HepG2 (cell line): ENCODE results near the gene TSPAN7. TPM values are rescaled to one million over a fixed set of nuclear protein-coding genes. Genes with fewer than 3 reads are reported as not detected.

Experiments
- ATAC-seq: fragments of 200-7000 bp; cut with Tn5 transposase; 3 replicates; pipeline ENCODE4 v1.9.1; 2020; ENCODE audit warnings: mild to moderate bottlenecking, moderate library complexity
- BruUV-seq: library from RNA; stranded (reverse); fragments of 400-500 nt; replicated peaks from 2 replicates; lab custom pipeline; 2021; lab: Mats Ljungman, UMichigan
- CTCF ChIA-PET: fragments of 300-600 bp; formaldehyde crosslinking; extraction: SDS; loops from one replicate; lab custom pipeline; 2021; ENCODE audit warnings: low total read pairs, inconsistent platforms, low intra/inter-chr PET ratio; lab: Yijun Ruan, JAX
- POLR2A ChIA-PET: fragments of 350-600 bp; sonication (Branson Sonifier 250); formaldehyde crosslinking; loops from one replicate; lab custom pipeline; 2020; ENCODE audit warnings: antibody characterized with exemption, inconsistent platforms; lab: Yijun Ruan, JAX
- DNase-seq: peaks from one replicate; pipeline ENCODE4 v3.0.0-alpha.2; 2015; ENCODE audit warnings: low spot score
- FAIRE-seq: peaks from 3 replicates; lab custom pipeline; 2011; peaks lifted over from hg19 to GRCh38; lab: Jason Lieb, UNC
- H2AFZ ChIP-seq: one replicate; pipeline ENCODE4 v1.6.1; 2011; ENCODE audit warnings: low read length, inconsistent platforms
- H3K27ac ChIP-seq: fragments of 300-600 bp; 3 replicates; pipeline ENCODE4 v1.8.0; 2011; ENCODE audit warnings: mixed run types, mild to moderate bottlenecking, mixed read lengths, low read length, inconsistent platforms; ENCODE audit not compliant: insufficient read depth; ENCODE audit errors: extremely low read length
- H3K27me3 ChIP-seq, 2 experiments: fragments of 200-600 bp in 1 of 2; 2 replicates in 1 of 2; 3 replicates in 1 of 2; pipeline versions ENCODE4 v1.6.0 to v1.8.0; 2011; ENCODE audit warnings: low read length in 2 of 2, mild to moderate bottlenecking in 2 of 2, moderate library complexity in 2 of 2, inconsistent platforms in 1 of 2; ENCODE audit not compliant: insufficient read depth in 2 of 2, control insufficient read depth in 1 of 2
- H3K36me3 ChIP-seq, 2 experiments: fragments of 200-600 bp in 1 of 2; replicated peaks in 1 of 2; 2 replicates in 1 of 2; 3 replicates in 1 of 2; pipeline versions ENCODE4 v1.5.1 to v1.8.0; 2011; ENCODE audit warnings: low read length in 2 of 2, inconsistent platforms in 1 of 2; ENCODE audit not compliant: insufficient read depth in 2 of 2, control insufficient read depth in 1 of 2
- H3K4me1 ChIP-seq: 2 replicates; pipeline ENCODE4 v1.5.1; 2012; ENCODE audit warnings: low read length, inconsistent platforms; ENCODE audit not compliant: insufficient read depth
- H3K4me2 ChIP-seq: 2 replicates; pipeline ENCODE4 v1.6.0; 2011; ENCODE audit warnings: low read depth, low read length, inconsistent platforms
- H3K4me3 ChIP-seq, 3 experiments: fragments of 200-600 bp in 1 of 3; sonication (generic), shearing (Covaris generic) in 1 of 3; replicated peaks in 1 of 3; 2 replicates each; pipeline ENCODE4 v1.5.1; 2011 to 2016; ENCODE audit warnings: low read length in 3 of 3, inconsistent platforms in 2 of 3, low read depth in 2 of 3, mild to moderate bottlenecking in 2 of 3, control low read depth in 1 of 3, mixed read lengths in 1 of 3; ENCODE audit not compliant: insufficient read depth in 1 of 3
- H3K79me2 ChIP-seq: one replicate; pipeline ENCODE4 v1.6.1; 2011; ENCODE audit warnings: low read length, inconsistent platforms; ENCODE audit not compliant: insufficient read depth
- H3K9ac ChIP-seq: 2 replicates; pipeline ENCODE4 v1.6.0; 2011; ENCODE audit warnings: mild to moderate bottlenecking, low read depth, low read length, inconsistent platforms; ENCODE audit not compliant: insufficient read depth
- H3K9me3 ChIP-seq: 2 replicates; pipeline ENCODE4 v1.5.1; 2012; ENCODE audit warnings: mild to moderate bottlenecking, low read length
- H4K20me1 ChIP-seq: 2 replicates; pipeline ENCODE4 v1.6.0; 2011; ENCODE audit warnings: inconsistent platforms, mild to moderate bottlenecking, low read length, moderate library complexity; ENCODE audit not compliant: insufficient read depth
- ADNP ChIP-seq: sonication (generic); formaldehyde crosslinking; IDR thresholded peaks from 2 replicates; pipeline ENCODE4 v1.4.0; 2020; ENCODE audit warnings: missing genetic modification reagents
- ARID5B ChIP-seq: IDR thresholded peaks from 2 replicates; pipeline ENCODE4 v1.4.0; 2020; ENCODE audit warnings: mild to moderate bottlenecking, missing genetic modification reagents
- HMG20A ChIP-seq: IDR thresholded peaks from 2 replicates; pipeline ENCODE4 v1.6.1; 2016; ENCODE audit warnings: borderline replicate concordance
- MAFF ChIP-seq: IDR thresholded peaks from 2 replicates; pipeline ENCODE4 v1.6.1; 2011; ENCODE audit warnings: low read depth, low read length, improper control_type of control experiment
- SOX13 ChIP-seq, 3 experiments: fragments of 450-650 bp in 1 of 3; sonication (generic) in 1 of 3; formaldehyde crosslinking in 1 of 3; IDR thresholded peaks in 2 of 3; conservative IDR thresholded peaks in 1 of 3; 2 replicates each; pipeline versions ENCODE4 v1.5.0 to v1.6.1; 2016 to 2020; ENCODE audit warnings: antibody characterized with exemption in 1 of 3, mild to moderate bottlenecking in 1 of 3, missing compliant biosample characterization in 1 of 3, missing genetic modification reagents in 1 of 3, moderate library complexity in 1 of 3
- WGBS: methylation state at CpG from one replicate; pipeline ENCODE4 v1.1.6; 2017; ENCODE audit warnings: low lambda C conversion rate; 5-methylcytosine and 5-hydroxymethylcytosine counted together
- in situ Hi-C: cut with HindIII; loops from 2 replicates; pipeline ENCODE4 v1.10.0; 2017; ENCODE audit warnings: low pct_unique_long_range_greater_than_20kb; ENCODE audit not compliant: extremely low pct_ligation_motif_present
- intact Hi-C: fragments of 100-400 bp; cut with micrococcal nuclease; formaldehyde crosslinking; loops from one replicate; pipeline ENCODE4 v1.10.0; 2022; ENCODE audit not compliant: unreplicated experiment
- polyA plus RNA-seq, 8 experiments: library from polyadenylated mRNA; depleted of rRNA in 3 of 8; stranded (reverse) in 7 of 8; unstranded in 1 of 8; fragments of >200 nt; fragmentation: Illumina TruSeq in 4 of 8; extraction: Trizol in 4 of 8; gene quantifications; 2 replicates each; pipeline versions ENCODE4 v1.2.1 to v1.2.3, GENCODE V29; 2011 to 2016; ENCODE audit warnings: low read depth in 4 of 8, missing spikeins in 1 of 8, mixed read lengths in 1 of 8; ENCODE audit not compliant: insufficient read depth in 1 of 8
- total RNA-seq, 5 experiments: library from RNA; depleted of rRNA; stranded (reverse); fragments of >200 nt; fragmentation: Illumina TruSeq; extraction: Trizol; gene quantifications; 2 replicates each; pipeline ENCODE4 v1.2.3, GENCODE V29; 2016; ENCODE audit warnings: low read depth in 1 of 5
- TF ChIP-seq, protein P1 (sequence below): sonication (generic); formaldehyde crosslinking; IDR thresholded peaks from 2 replicates; pipeline ENCODE4 v1.8.0; 2022; ENCODE audit warnings: mild to moderate bottlenecking, missing genetic modification reagents, moderate library complexity
- TF ChIP-seq, protein P2 (sequence below): sonication (generic); formaldehyde crosslinking; IDR thresholded peaks from 2 replicates; pipeline ENCODE4 v1.4.0; 2020; ENCODE audit warnings: missing genetic modification reagents, mild to moderate bottlenecking, borderline replicate concordance
- TF ChIP-seq, protein P3 (sequence below): sonication (generic); formaldehyde crosslinking; IDR thresholded peaks from 2 replicates; pipeline ENCODE4 v1.4.0; 2020; ENCODE audit warnings: missing genetic modification reagents, borderline replicate concordance

The TSPAN7 gene
- total and polyA plus RNA-seq, 2 of the 13 experiments (the other 11 are each of a cell fraction or from before 2014, with no cell fraction given) = 21.4 to 47.1 TPM

DNA sequence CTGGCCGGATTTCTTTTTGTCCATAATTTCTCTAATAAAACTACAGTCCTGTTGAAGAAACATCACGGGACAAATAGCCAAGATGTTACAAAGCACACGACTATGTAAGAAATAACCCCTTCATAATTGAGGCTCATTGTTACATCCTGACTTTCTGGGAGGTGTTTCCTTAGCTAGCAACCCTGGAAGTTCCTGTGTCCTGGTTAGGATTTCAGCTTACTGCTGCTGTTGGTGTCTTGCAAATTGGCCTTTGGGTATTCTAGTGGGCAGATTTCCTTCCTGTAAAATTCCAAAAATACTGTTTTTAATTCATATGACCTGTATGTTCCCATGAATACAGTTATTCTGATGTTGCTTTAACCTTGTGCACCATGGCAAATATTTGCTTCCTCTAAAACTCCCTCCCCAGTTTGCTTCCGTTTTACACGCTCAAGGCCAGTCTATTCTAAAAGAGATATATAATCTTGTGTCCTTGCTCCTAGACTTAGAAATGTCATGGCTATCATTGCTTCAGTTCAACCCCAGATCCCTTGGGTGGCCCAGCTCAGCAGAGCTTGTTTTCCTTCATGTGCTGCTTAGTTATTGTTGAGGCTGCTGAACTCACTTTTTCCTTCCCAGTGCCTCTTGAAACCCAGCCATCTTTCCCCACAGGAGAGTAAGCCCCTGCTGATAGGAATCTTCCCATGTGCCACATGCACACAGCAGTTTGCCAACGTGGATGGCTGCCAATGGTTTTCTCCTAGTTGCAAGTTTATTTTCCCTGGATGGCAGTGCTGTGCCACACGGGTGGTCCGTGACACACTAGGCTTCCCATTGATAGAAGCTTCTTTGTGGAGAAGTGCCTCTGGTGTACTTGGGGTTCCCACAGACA is 75.8 kb downstream of the TSPAN7 start (continued):
- TF ChIP-seq, protein P1, sequence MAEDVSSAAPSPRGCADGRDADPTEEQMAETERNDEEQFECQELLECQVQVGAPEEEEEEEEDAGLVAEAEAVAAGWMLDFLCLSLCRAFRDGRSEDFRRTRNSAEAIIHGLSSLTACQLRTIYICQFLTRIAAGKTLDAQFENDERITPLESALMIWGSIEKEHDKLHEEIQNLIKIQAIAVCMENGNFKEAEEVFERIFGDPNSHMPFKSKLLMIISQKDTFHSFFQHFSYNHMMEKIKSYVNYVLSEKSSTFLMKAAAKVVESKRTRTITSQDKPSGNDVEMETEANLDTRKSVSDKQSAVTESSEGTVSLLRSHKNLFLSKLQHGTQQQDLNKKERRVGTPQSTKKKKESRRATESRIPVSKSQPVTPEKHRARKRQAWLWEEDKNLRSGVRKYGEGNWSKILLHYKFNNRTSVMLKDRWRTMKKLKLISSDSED (CRISPR knock-in tag) = no peak

- intact Hi-C loops = loop anchor here (5.0 kb wide), 1 partner anchor 77 kb away; the partner anchor contains the start of gene TSPAN7
- CTCF ChIA-PET = no interaction called here
- 38% methylated on average over 5 of the region's 5 CpGs for WGBS
- peak; percentile 59; the same call in 1 of the 2 replicates for TF ChIP-seq ARID5B (CRISPR knock-in tag)
- TF ChIP-seq, protein P2, sequence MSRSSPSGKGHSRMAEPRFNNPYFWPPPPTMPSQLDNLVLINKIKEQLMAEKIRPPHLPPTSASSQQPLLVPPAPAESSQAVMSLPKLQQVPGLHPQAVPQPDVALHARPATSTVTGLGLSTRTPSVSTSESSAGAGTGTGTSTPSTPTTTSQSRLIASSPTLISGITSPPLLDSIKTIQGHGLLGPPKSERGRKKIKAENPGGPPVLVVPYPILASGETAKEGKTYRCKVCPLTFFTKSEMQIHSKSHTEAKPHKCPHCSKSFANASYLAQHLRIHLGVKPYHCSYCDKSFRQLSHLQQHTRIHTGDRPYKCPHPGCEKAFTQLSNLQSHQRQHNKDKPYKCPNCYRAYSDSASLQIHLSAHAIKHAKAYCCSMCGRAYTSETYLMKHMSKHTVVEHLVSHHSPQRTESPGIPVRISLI (CRISPR knock-in tag) = peak; percentile 52; the same call in 1 of the 2 replicates
- peak; percentile 27; the same call in 1 of the 2 replicates for TF ChIP-seq HMG20A
- TF ChIP-seq ADNP (CRISPR knock-in tag) = no peak
- no peak for TF ChIP-seq MAFF
- no peak for TF ChIP-seq SOX13 (IDR thresholded peaks at IDR 0.05)
- peak in 1 of 2 experiments; percentile 17; a peak in 1 of 4 replicates for TF ChIP-seq SOX13 (CRISPR knock-in tag; conservative IDR thresholded peaks at IDR 0.05 in 1 of 2, IDR thresholded peaks at IDR 0.05 in 1 of 2)
- TF ChIP-seq, protein P3, sequence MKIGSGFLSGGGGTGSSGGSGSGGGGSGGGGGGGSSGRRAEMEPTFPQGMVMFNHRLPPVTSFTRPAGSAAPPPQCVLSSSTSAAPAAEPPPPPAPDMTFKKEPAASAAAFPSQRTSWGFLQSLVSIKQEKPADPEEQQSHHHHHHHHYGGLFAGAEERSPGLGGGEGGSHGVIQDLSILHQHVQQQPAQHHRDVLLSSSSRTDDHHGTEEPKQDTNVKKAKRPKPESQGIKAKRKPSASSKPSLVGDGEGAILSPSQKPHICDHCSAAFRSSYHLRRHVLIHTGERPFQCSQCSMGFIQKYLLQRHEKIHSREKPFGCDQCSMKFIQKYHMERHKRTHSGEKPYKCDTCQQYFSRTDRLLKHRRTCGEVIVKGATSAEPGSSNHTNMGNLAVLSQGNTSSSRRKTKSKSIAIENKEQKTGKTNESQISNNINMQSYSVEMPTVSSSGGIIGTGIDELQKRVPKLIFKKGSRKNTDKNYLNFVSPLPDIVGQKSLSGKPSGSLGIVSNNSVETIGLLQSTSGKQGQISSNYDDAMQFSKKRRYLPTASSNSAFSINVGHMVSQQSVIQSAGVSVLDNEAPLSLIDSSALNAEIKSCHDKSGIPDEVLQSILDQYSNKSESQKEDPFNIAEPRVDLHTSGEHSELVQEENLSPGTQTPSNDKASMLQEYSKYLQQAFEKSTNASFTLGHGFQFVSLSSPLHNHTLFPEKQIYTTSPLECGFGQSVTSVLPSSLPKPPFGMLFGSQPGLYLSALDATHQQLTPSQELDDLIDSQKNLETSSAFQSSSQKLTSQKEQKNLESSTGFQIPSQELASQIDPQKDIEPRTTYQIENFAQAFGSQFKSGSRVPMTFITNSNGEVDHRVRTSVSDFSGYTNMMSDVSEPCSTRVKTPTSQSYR = no peak
Observed at GRCh38 chrX:38638952-38639529, 77.7 kb downstream of the TSPAN7 start.

More at GRCh38 chrX:38638952-38639529, 77.7 kb downstream of the TSPAN7 start:
- DNase-seq = peak; percentile 28
- Histone ChIP-seq H3K79me2 (no peaks in the 10 kb centered on the region), H3K36me3 (no peaks in the 10 kb centered on the region), H3K4me1 (peaks cover 90% of the 10 kb centered on the region), H3K27me3 (no peaks in the 10 kb centered on the region), H3K27ac (peak overlapping the region; percentile 85), H3K4me2 (no peak overlapping the region), H3K9ac (no peak overlapping the region), H3K4me3 (no peak overlapping the region), H3K9me3 (no peaks in the 10 kb centered on the region), H2AFZ (no peak overlapping the region), H4K20me1 (no peaks in the 10 kb centered on the region)
- no peak for ATAC-seq
- BruUV-seq = no TSS peak
- in situ Hi-C loops = no loop called here
- FAIRE-seq = no peak
- POLR2A ChIA-PET = no interaction called here
